ENCODE results near the gene HNRNPA0.

HNRNPA0 gene

GRCh38 chr5:137747848-137748247, 6.3 kb downstream of the HNRNPA0 start:
- Histone ChIP-seq H3K36me3 (replicated peaks; ENCODE audit: low read depth, low read length) (peaks cover 26% of the 10 kb centered on the region), H3K4me1 (ENCODE audit: low read length) (peaks cover 19% of the 10 kb centered on the region), H3K9me3 (ENCODE audit: insufficient read depth, low read length) (no peaks in the 10 kb centered on the region), H3K79me2 (ENCODE audit: low read length) (peaks cover 40% of the 10 kb centered on the region), H4K20me1 (ENCODE audit: insufficient read depth, low read length) (peaks cover 59% of the 10 kb centered on the region), H2AFZ (ENCODE audit: low read depth, low read length) (no peak overlapping the region), H3K4me2 (ENCODE audit: low read length) (no peak overlapping the region), H3K9ac (ENCODE audit: low read length) (no peak overlapping the region), H3K27me3 (ENCODE audit: low read depth, low read length) (no peaks in the 10 kb centered on the region), H3K4me3 (ENCODE audit: low read length) (no peak overlapping the region), H3K27ac (ENCODE audit: low read length) (no peak overlapping the region)
- TF ChIP-seq EZH2phosphoT487 (IDR thresholded peaks at IDR 0.05; ENCODE audit: low read depth) (no peak), CTCF (IDR thresholded peaks at IDR 0.05; ENCODE audit: low read depth, low read length) (no peak)

- no peaks in the 10 kb centered on the region for H3K27me3 ChIP-seq (ENCODE audit: low read depth, low read length)
- TF ChIP-seq CTCF (IDR thresholded peaks at IDR 0.05; ENCODE audit: low read depth, low read length) = peak; percentile 52
- TF ChIP-seq EZH2phosphoT487 (IDR thresholded peaks at IDR 0.05; ENCODE audit: low read depth) = no peak
Measured at GRCh38 chr5:137743031-137743640, 11.0 kb downstream of the HNRNPA0 start.

GRCh38 chr5:137741718-137742117, 12.4 kb downstream of the HNRNPA0 start:
- Histone ChIP-seq H4K20me1 (ENCODE audit: insufficient read depth, low read length) (peaks cover 4% of the 10 kb centered on the region; the same call in 1 of the 2 replicates), H3K4me1 (ENCODE audit: low read length) (no peaks in the 10 kb centered on the region), H3K9me3 (ENCODE audit: insufficient read depth, low read length) (no peaks in the 10 kb centered on the region), H3K36me3 (replicated peaks; ENCODE audit: low read depth, low read length) (no peaks in the 10 kb centered on the region), H3K27me3 (ENCODE audit: low read depth, low read length) (no peaks in the 10 kb centered on the region), H3K27ac (ENCODE audit: low read length) (no peak overlapping the region), H3K79me2 (ENCODE audit: low read length) (no peaks in the 10 kb centered on the region), H3K4me3 (ENCODE audit: low read length) (no peak overlapping the region), H2AFZ (ENCODE audit: low read depth, low read length) (no peak overlapping the region), H3K9ac (ENCODE audit: low read length) (no peak overlapping the region), H3K4me2 (ENCODE audit: low read length) (no peak overlapping the region)
- TF ChIP-seq EZH2phosphoT487 (IDR thresholded peaks at IDR 0.05; ENCODE audit: low read depth) (no peak), CTCF (IDR thresholded peaks at IDR 0.05; ENCODE audit: low read depth, low read length) (no peak)

More at GRCh38 chr5:137743031-137743640, 11.0 kb downstream of the HNRNPA0 start:
- Histone ChIP-seq H3K4me3 (ENCODE audit: low read length) (no peak overlapping the region), H3K4me2 (ENCODE audit: low read length) (no peak overlapping the region), H3K27ac (ENCODE audit: low read length) (no peak overlapping the region), H3K79me2 (ENCODE audit: low read length) (no peaks in the 10 kb centered on the region), H2AFZ (ENCODE audit: low read depth, low read length) (no peak overlapping the region), H3K4me1 (ENCODE audit: low read length) (no peaks in the 10 kb centered on the region), H3K36me3 (replicated peaks; ENCODE audit: low read depth, low read length) (no peaks in the 10 kb centered on the region), H3K9ac (ENCODE audit: low read length) (no peak overlapping the region), H4K20me1 (ENCODE audit: insufficient read depth, low read length) (peaks cover 12% of the 10 kb centered on the region), H3K9me3 (ENCODE audit: insufficient read depth, low read length) (no peaks in the 10 kb centered on the region)

GRCh38 chr5:137739737-137740136, 14.4 kb downstream of the HNRNPA0 start:
- peaks cover 8% of the 10 kb centered on the region for H3K4me1 ChIP-seq (ENCODE audit: low read length)
- no peaks in the 10 kb centered on the region for H3K9me3 ChIP-seq (ENCODE audit: insufficient read depth, low read length)
- TF ChIP-seq CTCF (IDR thresholded peaks at IDR 0.05; ENCODE audit: low read depth, low read length) = no peak
- TF ChIP-seq EZH2phosphoT487 (IDR thresholded peaks at IDR 0.05; ENCODE audit: low read depth) = no peak
- H3K27me3 ChIP-seq (ENCODE audit: low read depth, low read length) = no peaks in the 10 kb centered on the region
- H2AFZ ChIP-seq (ENCODE audit: low read depth, low read length) = no peak overlapping the region
- H3K9ac ChIP-seq (ENCODE audit: low read length) = no peak overlapping the region
- H3K4me2 ChIP-seq (ENCODE audit: low read length) = no peak overlapping the region
- H3K4me3 ChIP-seq (ENCODE audit: low read length) = no peak overlapping the region
- H3K79me2 ChIP-seq (ENCODE audit: low read length) = no peaks in the 10 kb centered on the region
- H3K36me3 ChIP-seq (replicated peaks; ENCODE audit: low read depth, low read length) = no peaks in the 10 kb centered on the region
- H3K27ac ChIP-seq (ENCODE audit: low read length) = no peak overlapping the region
- no peaks in the 10 kb centered on the region for H4K20me1 ChIP-seq (ENCODE audit: insufficient read depth, low read length)

Data from OCI-LY3 (cell line).